VCaP (cell line): ENCODE results near the gene FARS2.

Experiments
- H3K27ac ChIP-seq: fragments of 450-650 bp; 2 replicates; pipeline ENCODE4 v1.5.1; 2017
- CTCF ChIP-seq: fragments of 450-650 bp; conservative IDR thresholded peaks from 2 replicates; pipeline ENCODE4 v1.5.1; 2017; ENCODE audit warnings: mild to moderate bottlenecking, moderate library complexity

FARS2 gene

DNA sequence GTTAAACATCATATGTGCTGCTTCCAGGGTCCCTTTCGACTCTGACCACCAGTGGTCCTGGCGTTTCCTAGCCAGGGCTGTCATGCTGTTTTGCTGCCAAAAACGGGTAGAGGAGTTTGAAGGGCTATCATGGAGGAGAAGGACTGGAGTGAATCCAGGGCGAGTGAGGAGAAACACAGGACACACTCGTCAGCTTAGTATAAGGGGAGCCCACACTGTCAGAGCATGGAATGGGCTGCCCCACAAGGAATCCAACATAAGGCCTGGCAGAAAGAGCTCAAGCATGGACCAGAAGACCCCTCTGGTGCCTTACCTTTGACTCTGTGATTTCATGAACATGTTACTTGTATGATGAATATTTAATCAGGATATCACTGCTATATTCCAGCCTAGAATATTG is 498.3 kb downstream of the FARS2 start:
- no peak overlapping the region for H3K27ac ChIP-seq
- no peak for TF ChIP-seq CTCF

GRCh38 chr6:5761370-5761769 is 500.1 kb downstream of the FARS2 start:
- H3K27ac ChIP-seq, result no peak overlapping the region
- TF ChIP-seq CTCF, result no peak

DNA sequence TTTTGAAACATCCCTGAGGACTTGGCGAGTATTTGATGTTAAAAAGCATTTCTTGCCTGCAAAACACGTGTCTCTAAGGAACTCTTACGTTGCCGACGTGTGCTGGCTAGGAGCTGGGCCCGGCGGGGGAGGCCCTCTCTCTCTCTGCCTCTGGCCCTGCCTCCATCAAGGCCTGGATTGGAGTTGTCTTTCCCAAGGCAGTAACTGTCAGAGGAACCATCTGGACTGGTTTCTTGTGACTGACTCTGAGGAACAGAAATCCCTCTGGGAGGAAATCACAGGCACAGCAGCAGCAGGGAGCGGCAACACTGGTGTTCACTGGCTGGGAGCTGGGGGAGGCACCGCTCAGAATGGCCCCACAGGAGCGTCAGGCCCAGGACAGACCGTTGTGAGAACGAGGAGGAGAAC is 501.3 kb downstream of the FARS2 start:
- no peak for TF ChIP-seq CTCF

DNA sequence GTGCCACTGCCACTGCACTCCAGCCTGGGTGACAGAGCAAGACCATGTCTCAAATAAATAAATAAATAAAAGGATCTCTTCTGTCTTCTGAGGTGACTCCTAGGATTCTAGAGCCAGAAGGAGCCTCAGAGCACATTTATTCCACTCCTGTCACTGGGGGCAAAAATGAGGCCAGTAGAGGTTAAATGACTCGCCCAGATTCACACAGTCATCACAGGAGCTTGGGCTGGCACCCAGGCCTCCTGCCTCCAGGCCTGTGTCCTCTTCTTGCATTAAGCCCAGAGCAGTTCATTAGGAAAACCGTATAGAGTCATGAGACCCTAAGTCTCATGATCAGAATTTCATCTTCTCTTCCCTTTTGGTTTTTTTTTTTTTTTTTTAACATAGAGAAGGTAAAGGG is 502.1 kb downstream of the FARS2 start:
- H3K27ac ChIP-seq, result no peak overlapping the region
- no peak for TF ChIP-seq CTCF

More for the DNA sequence above, 501.3 kb downstream of the FARS2 start:
- no peak overlapping the region for H3K27ac ChIP-seq

GRCh38 chr6:5763871-5764270 is 502.6 kb downstream of the FARS2 start:
- TF ChIP-seq CTCF, result no peak
- H3K27ac ChIP-seq, result no peak overlapping the region

- no peak for TF ChIP-seq CTCF
- no peak overlapping the region for H3K27ac ChIP-seq
Measured at GRCh38 chr6:5764401-5764955, 503.2 kb downstream of the FARS2 start.

GRCh38 chr6:5765141-5765760 is 503.9 kb downstream of the FARS2 start:
- TF ChIP-seq CTCF, result no peak

More at GRCh38 chr6:5765141-5765760, 503.9 kb downstream of the FARS2 start:
- H3K27ac ChIP-seq, result no peak overlapping the region
